Islet precursor cell (in vitro differentiated cells): ENCODE data around the gene KNCN.
A peak's percentile ranks its signal among the peaks of the same experiment; 100 is the strongest.

Experiments
- DNase-seq: peaks from one replicate; pipeline ENCODE4 v3.0.0-alpha.2; 2018

Gene KNCN

GRCh38 chr1:46551597-46552095, at the start of gene KNCN:
TSS of gene KNCN (minus strand) at chr1:46551647. CDS start at chr1:46551215, 432 bp downstream.
- DNase-seq, result no peak

- no peak for DNase-seq
These were observed 47.9 kb upstream of the KNCN start for GRCh38 chr1:46599059-46599970.

GRCh38 chr1:46596846-46597245, 45.4 kb upstream of the KNCN start:
- peak; percentile 77 for DNase-seq

GRCh38 chr1:46596036-46596435, 44.6 kb upstream of the KNCN start:
- DNase-seq, result no peak

GRCh38 chr1:46595127-46595526, 43.7 kb upstream of the KNCN start:
- no peak for DNase-seq

GRCh38 chr1:46594063-46594462, 42.6 kb upstream of the KNCN start:
- DNase-seq, result no peak

GRCh38 chr1:46592823-46593222, 41.4 kb upstream of the KNCN start:
- no peak for DNase-seq

- DNase-seq, result no peak
These were observed 38.1 kb upstream of the KNCN start for GRCh38 chr1:46589529-46589928.

GRCh38 chr1:46587069-46587468, 35.6 kb upstream of the KNCN start:
- no peak for DNase-seq

GRCh38 chr1:46585312-46585938, 34.0 kb upstream of the KNCN start:
- no peak for DNase-seq

- no peak for DNase-seq
These were observed 32.0 kb upstream of the KNCN start for GRCh38 chr1:46583494-46583893.

- no peak for DNase-seq
These were observed 31.5 kb upstream of the KNCN start for GRCh38 chr1:46582972-46583371.

- DNase-seq, result no peak
These were observed 30.4 kb upstream of the KNCN start for GRCh38 chr1:46581681-46582455.

GRCh38 chr1:46580140-46580903, 28.9 kb upstream of the KNCN start:
- DNase-seq, result no peak

- no peak for DNase-seq
These were observed 26.2 kb upstream of the KNCN start for GRCh38 chr1:46577671-46578070.

GRCh38 chr1:46576596-46576995, 25.1 kb upstream of the KNCN start:
- DNase-seq, result no peak

GRCh38 chr1:46575778-46576177, 24.3 kb upstream of the KNCN start:
- no peak for DNase-seq

- no peak for DNase-seq
These were observed 23.9 kb upstream of the KNCN start for GRCh38 chr1:46575300-46575699.

- no peak for DNase-seq
These were observed 20.3 kb upstream of the KNCN start for GRCh38 chr1:46571691-46572225.

- no peak for DNase-seq
These were observed 18.7 kb upstream of the KNCN start for GRCh38 chr1:46569884-46570725.

- DNase-seq, result no peak
These were observed 17.7 kb upstream of the KNCN start for GRCh38 chr1:46569116-46569515.
